ENCODE data around the gene ARHGAP45.

The ARHGAP45 gene

GRCh38 chr19:1042689-1043511 lies 24.1 kb upstream of the ARHGAP45 start:
- CTCF ChIA-PET: interaction anchor here (0.6 to 0.7 kb wide), 2 partner anchors 10 to 394 kb away, joined by 3 read pairs; no protein-coding TSS in a partner anchor
- Mint-ChIP-seq H3K27me3 (peaks cover 5% of the 10 kb centered on the region), H3K27ac (no peak overlapping the region), H3K9me3 (peaks cover 2% of the 10 kb centered on the region), H3K4me1 (peaks cover 46% of the 10 kb centered on the region), H3K36me3 (peaks cover 40% of the 10 kb centered on the region), H3K4me3 (no peak overlapping the region)
- no peak for DNase-seq

GRCh38 chr19:1045247-1045603 lies 21.7 kb upstream of the ARHGAP45 start:
- Mint-ChIP-seq H3K9me3 (peaks cover 2% of the 10 kb centered on the region), H3K27ac (no peak overlapping the region), H3K36me3 (peaks cover 25% of the 10 kb centered on the region), H3K4me1 (peaks cover 24% of the 10 kb centered on the region), H3K4me3 (no peak overlapping the region), H3K27me3 (no peaks in the 10 kb centered on the region)
- DNase-seq: peak; percentile 76
- CTCF ChIA-PET: no interaction called here

GRCh38 chr19:1046117-1046626 lies 20.8 kb upstream of the ARHGAP45 start:
- no peak for DNase-seq
- H3K4me1 Mint-ChIP-seq: peaks cover 18% of the 10 kb centered on the region
- no peaks in the 10 kb centered on the region for H3K27me3 Mint-ChIP-seq
- CTCF ChIA-PET: no interaction called here
- H3K9me3 Mint-ChIP-seq: peaks cover 2% of the 10 kb centered on the region
- no peak overlapping the region for H3K4me3 Mint-ChIP-seq
- H3K36me3 Mint-ChIP-seq: peaks cover 25% of the 10 kb centered on the region
- no peak overlapping the region for H3K27ac Mint-ChIP-seq

GRCh38 chr19:1046836-1047695 lies 19.9 kb upstream of the ARHGAP45 start:
- DNase-seq: peak; percentile 56
- peaks cover 2% of the 10 kb centered on the region for H3K9me3 Mint-ChIP-seq
- H3K27ac Mint-ChIP-seq: peak overlapping the region; percentile 37
- peaks cover 18% of the 10 kb centered on the region for H3K4me1 Mint-ChIP-seq
- CTCF ChIA-PET: interaction anchor here (1.0 kb wide), 1 partner anchor 13 kb away, joined by 3 read pairs; no protein-coding TSS in a partner anchor
- H3K36me3 Mint-ChIP-seq: peaks cover 29% of the 10 kb centered on the region
- no peak overlapping the region for H3K4me3 Mint-ChIP-seq
- H3K27me3 Mint-ChIP-seq: no peaks in the 10 kb centered on the region

GRCh38 chr19:1047696-1048147 lies 19.2 kb upstream of the ARHGAP45 start:
- peak; percentile 28 for DNase-seq
- H3K27ac Mint-ChIP-seq: no peak overlapping the region
- H3K36me3 Mint-ChIP-seq: peaks cover 26% of the 10 kb centered on the region
- no peaks in the 10 kb centered on the region for H3K27me3 Mint-ChIP-seq
- H3K4me3 Mint-ChIP-seq: no peak overlapping the region
- peaks cover 16% of the 10 kb centered on the region for H3K4me1 Mint-ChIP-seq
- CTCF ChIA-PET: interaction anchor here (1.0 kb wide), 1 partner anchor 13 kb away, joined by 3 read pairs; no protein-coding TSS in a partner anchor
- H3K9me3 Mint-ChIP-seq: peaks cover 2% of the 10 kb centered on the region

- Mint-ChIP-seq H3K4me1 (peaks cover 20% of the 10 kb centered on the region), H3K36me3 (peaks cover 33% of the 10 kb centered on the region), H3K9me3 (peaks cover 2% of the 10 kb centered on the region), H3K27ac (no peak overlapping the region), H3K4me3 (no peak overlapping the region), H3K27me3 (no peaks in the 10 kb centered on the region)
- CTCF ChIA-PET: interaction anchor here (0.6 to 1.1 kb wide), 2 partner anchors 17 to 295 kb away, joined by 3 read pairs; no protein-coding TSS in a partner anchor
- no peak for DNase-seq
These were observed 17.9 kb upstream of the ARHGAP45 start for GRCh38 chr19:1049106-1049505.

GRCh38 chr19:1049800-1050199 lies 17.2 kb upstream of the ARHGAP45 start:
- Mint-ChIP-seq H3K9me3 (peaks cover 2% of the 10 kb centered on the region), H3K36me3 (peaks cover 27% of the 10 kb centered on the region), H3K27me3 (no peaks in the 10 kb centered on the region), H3K4me1 (peaks cover 20% of the 10 kb centered on the region), H3K27ac (no peak overlapping the region), H3K4me3 (no peak overlapping the region)
- CTCF ChIA-PET: interaction anchor here (0.9 kb wide), 1 partner anchor 11 kb away, joined by 3 read pairs; no protein-coding TSS in a partner anchor
- DNase-seq: no peak

- no peak overlapping the region for H3K4me3 Mint-ChIP-seq
- H3K27ac Mint-ChIP-seq: no peak overlapping the region
- no peaks in the 10 kb centered on the region for H3K9me3 Mint-ChIP-seq
- peaks cover 17% of the 10 kb centered on the region for H3K36me3 Mint-ChIP-seq
- H3K4me1 Mint-ChIP-seq: peaks cover 17% of the 10 kb centered on the region
- H3K27me3 Mint-ChIP-seq: no peaks in the 10 kb centered on the region
- DNase-seq: no peak
- CTCF ChIA-PET: no interaction called here
These were observed 15.8 kb upstream of the ARHGAP45 start for GRCh38 chr19:1050989-1051788.

- H3K27me3 Mint-ChIP-seq: no peaks in the 10 kb centered on the region
- H3K36me3 Mint-ChIP-seq: peaks cover 22% of the 10 kb centered on the region
- no peaks in the 10 kb centered on the region for H3K9me3 Mint-ChIP-seq
- no peak for DNase-seq
- H3K27ac Mint-ChIP-seq: no peak overlapping the region
- H3K4me1 Mint-ChIP-seq: peaks cover 21% of the 10 kb centered on the region
- no peak overlapping the region for H3K4me3 Mint-ChIP-seq
- CTCF ChIA-PET: no interaction called here
These were observed 15.2 kb upstream of the ARHGAP45 start for GRCh38 chr19:1051791-1052190.

- Mint-ChIP-seq H3K4me1 (peaks cover 25% of the 10 kb centered on the region), H3K27me3 (no peaks in the 10 kb centered on the region), H3K4me3 (no peak overlapping the region), H3K9me3 (peaks cover 3% of the 10 kb centered on the region), H3K27ac (no peak overlapping the region), H3K36me3 (peaks cover 28% of the 10 kb centered on the region)
- CTCF ChIA-PET: no interaction called here
- peak; percentile 24 for DNase-seq
These were observed 14.5 kb upstream of the ARHGAP45 start for GRCh38 chr19:1052349-1052975.

GRCh38 chr19:1053176-1054101 lies 13.5 kb upstream of the ARHGAP45 start:
- peak overlapping the region; percentile 28 for H3K27ac Mint-ChIP-seq
- H3K9me3 Mint-ChIP-seq: peaks cover 3% of the 10 kb centered on the region
- CTCF ChIA-PET: interaction anchor here (0.6 to 1.4 kb wide), 2 partner anchors 11 to 141 kb away, joined by 3 read pairs; no protein-coding TSS in a partner anchor
- DNase-seq: no peak
- H3K27me3 Mint-ChIP-seq: no peaks in the 10 kb centered on the region
- H3K36me3 Mint-ChIP-seq: peaks cover 34% of the 10 kb centered on the region
- H3K4me3 Mint-ChIP-seq: no peak overlapping the region
- peaks cover 35% of the 10 kb centered on the region for H3K4me1 Mint-ChIP-seq

Data from activated naive CD4-positive, alpha-beta T cell treated with anti-CD3 and anti-CD28 coated beads, Interleukin-2, amount 10 ng/mL, durations not matched to agents 7 days and 5 days (primary cell).